ENCODE results near the gene WIZ. TPM values are rescaled to one million over a fixed set of nuclear protein-coding genes. Genes with fewer than 3 reads are reported as not detected.
"Not testable (repeated sequence)": the region's sequence is repeated elsewhere in the genome, so short reads cannot be mapped to it uniquely, and the experiment has no call there.

WIZ gene
- total RNA-seq, 1 experiment from 2014 or later = 72.3 TPM

GRCh38 chr19:15487038-15487437, 37.3 kb upstream of the WIZ start:
- ChIA-PET POLR2A (ENCODE audit: low non-redundant PET) (no interaction called here), CTCF (no interaction called here)
- Histone ChIP-seq H3K36me3 (ENCODE audit: insufficient read depth, low read length, poor library complexity, severe bottlenecking) (no peaks in the 10 kb centered on the region), H3K9me3 (ENCODE audit: low read depth, low read length, poor library complexity, severe bottlenecking) (no peaks in the 10 kb centered on the region), H3K27me3 (replicated peaks; ENCODE audit: insufficient read depth, low read depth, low read length, poor library complexity) (no peaks in the 10 kb centered on the region), H3K4me1 (ENCODE audit: insufficient read depth, low read length, poor library complexity, severe bottlenecking) (no peaks in the 10 kb centered on the region), H3K27ac (ENCODE audit: low read depth, low read length, poor library complexity, severe bottlenecking) (no peak overlapping the region), H3K4me3 (ENCODE audit: low read depth, low read length, poor library complexity, severe bottlenecking) (no peak overlapping the region)
- DNase-seq (ENCODE audit: low spot score) = no peak
- TF ChIP-seq, protein P1, sequence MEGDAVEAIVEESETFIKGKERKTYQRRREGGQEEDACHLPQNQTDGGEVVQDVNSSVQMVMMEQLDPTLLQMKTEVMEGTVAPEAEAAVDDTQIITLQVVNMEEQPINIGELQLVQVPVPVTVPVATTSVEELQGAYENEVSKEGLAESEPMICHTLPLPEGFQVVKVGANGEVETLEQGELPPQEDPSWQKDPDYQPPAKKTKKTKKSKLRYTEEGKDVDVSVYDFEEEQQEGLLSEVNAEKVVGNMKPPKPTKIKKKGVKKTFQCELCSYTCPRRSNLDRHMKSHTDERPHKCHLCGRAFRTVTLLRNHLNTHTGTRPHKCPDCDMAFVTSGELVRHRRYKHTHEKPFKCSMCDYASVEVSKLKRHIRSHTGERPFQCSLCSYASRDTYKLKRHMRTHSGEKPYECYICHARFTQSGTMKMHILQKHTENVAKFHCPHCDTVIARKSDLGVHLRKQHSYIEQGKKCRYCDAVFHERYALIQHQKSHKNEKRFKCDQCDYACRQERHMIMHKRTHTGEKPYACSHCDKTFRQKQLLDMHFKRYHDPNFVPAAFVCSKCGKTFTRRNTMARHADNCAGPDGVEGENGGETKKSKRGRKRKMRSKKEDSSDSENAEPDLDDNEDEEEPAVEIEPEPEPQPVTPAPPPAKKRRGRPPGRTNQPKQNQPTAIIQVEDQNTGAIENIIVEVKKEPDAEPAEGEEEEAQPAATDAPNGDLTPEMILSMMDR (conservative IDR thresholded peaks at IDR 0.05; ENCODE audit: low read depth, low read length) = no peak
- no peak for TF ChIP-seq EZH2 (IDR thresholded peaks at IDR 0.05; ENCODE audit: borderline replicate concordance, low read depth, low read length, poor library complexity, severe bottlenecking)
- intact Hi-C loops (cut with micrococcal nuclease; ENCODE audit: unreplicated experiment) = no loop called here
- no TSS peak for BruUV-seq (replicated peaks)

- H3K36me3 ChIP-seq (ENCODE audit: insufficient read depth, low read length, poor library complexity, severe bottlenecking); H3K27me3 ChIP-seq (replicated peaks; ENCODE audit: insufficient read depth, low read depth, low read length, poor library complexity); DNase-seq (ENCODE audit: low spot score); intact Hi-C loops (cut with micrococcal nuclease; ENCODE audit: unreplicated experiment); H3K4me3 ChIP-seq (ENCODE audit: low read depth, low read length, poor library complexity, severe bottlenecking); H3K27ac ChIP-seq (ENCODE audit: low read depth, low read length, poor library complexity, severe bottlenecking); H3K9me3 ChIP-seq (ENCODE audit: low read depth, low read length, poor library complexity, severe bottlenecking); BruUV-seq (replicated peaks); H3K4me1 ChIP-seq (ENCODE audit: insufficient read depth, low read length, poor library complexity, severe bottlenecking); POLR2A ChIA-PET (ENCODE audit: low non-redundant PET): not testable (repeated sequence)
- CTCF ChIA-PET = interaction anchor here (0.6 kb wide), 1 partner anchor 10 kb away, joined by 3 read pairs; no protein-coding TSS in a partner anchor
These were observed 36.0 kb upstream of the WIZ start for GRCh38 chr19:15485768-15486167.

DNA sequence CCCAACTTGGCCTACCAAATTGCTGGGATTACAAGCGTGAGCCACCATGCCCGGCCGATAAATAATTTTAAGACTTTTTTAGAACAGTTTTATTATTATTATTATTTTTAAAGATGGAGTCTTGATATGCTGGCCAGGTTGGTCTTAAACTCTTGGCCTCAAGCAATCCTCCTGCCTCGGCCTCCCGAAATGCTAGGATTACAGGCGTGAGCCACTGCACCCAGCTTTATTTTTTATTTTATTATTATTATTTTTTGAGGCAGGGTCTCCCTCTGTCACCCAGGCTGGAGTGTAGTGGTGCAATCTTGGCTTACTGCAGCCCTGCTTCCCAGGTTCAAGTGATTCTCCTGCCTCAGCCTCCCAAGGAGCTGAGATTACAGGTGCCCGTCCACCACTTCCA, 31.2 kb upstream of the WIZ start:
- POLR2A ChIA-PET (ENCODE audit: low non-redundant PET); intact Hi-C loops (cut with micrococcal nuclease; ENCODE audit: unreplicated experiment); H3K27me3 ChIP-seq (replicated peaks; ENCODE audit: insufficient read depth, low read depth, low read length, poor library complexity); H3K4me1 ChIP-seq (ENCODE audit: insufficient read depth, low read length, poor library complexity, severe bottlenecking); CTCF ChIA-PET; H3K9me3 ChIP-seq (ENCODE audit: low read depth, low read length, poor library complexity, severe bottlenecking); DNase-seq (ENCODE audit: low spot score); H3K4me3 ChIP-seq (ENCODE audit: low read depth, low read length, poor library complexity, severe bottlenecking); BruUV-seq (replicated peaks); H3K36me3 ChIP-seq (ENCODE audit: insufficient read depth, low read length, poor library complexity, severe bottlenecking); H3K27ac ChIP-seq (ENCODE audit: low read depth, low read length, poor library complexity, severe bottlenecking): not testable (repeated sequence)

GRCh38 chr19:15479391-15480345, 29.9 kb upstream of the WIZ start, which contains the start of gene PGLYRP2:
TSS of gene PGLYRP2 (minus strand) at chr19:15479501. CDS start at chr19:15479371, 130 bp downstream.
- Histone ChIP-seq H3K27me3 (replicated peaks; ENCODE audit: insufficient read depth, low read depth, low read length, poor library complexity) (no peaks in the 10 kb centered on the region), H3K36me3 (ENCODE audit: insufficient read depth, low read length, poor library complexity, severe bottlenecking) (no peaks in the 10 kb centered on the region), H3K4me3 (ENCODE audit: low read depth, low read length, poor library complexity, severe bottlenecking) (no peak within 1 kb of the TSS), H3K9me3 (ENCODE audit: low read depth, low read length, poor library complexity, severe bottlenecking) (no peaks in the 10 kb centered on the region), H3K27ac (ENCODE audit: low read depth, low read length, poor library complexity, severe bottlenecking) (peak within 1 kb of the TSS; percentile 34), H3K4me1 (ENCODE audit: insufficient read depth, low read length, poor library complexity, severe bottlenecking) (peaks cover 8% of the 10 kb centered on the region)
- TF ChIP-seq, protein P1 (conservative IDR thresholded peaks at IDR 0.05; ENCODE audit: low read depth, low read length) = peak; percentile 52
- TF ChIP-seq EZH2 (IDR thresholded peaks at IDR 0.05; ENCODE audit: borderline replicate concordance, low read depth, low read length, poor library complexity, severe bottlenecking) = no peak
- BruUV-seq (replicated peaks) = no TSS peak
- ChIA-PET POLR2A (ENCODE audit: low non-redundant PET) (no interaction called here), CTCF (no interaction called here)
- peak; percentile 47 for DNase-seq (ENCODE audit: low spot score)
- intact Hi-C loops (cut with micrococcal nuclease; ENCODE audit: unreplicated experiment) = no loop called here
